Fibroblast of skin of right biceps (primary cell): ENCODE results near the gene PPM1G.
A peak's percentile ranks its signal among the peaks of the same experiment; 100 is the strongest.
"Not testable (repeated sequence)": the region's sequence is repeated elsewhere in the genome, so short reads cannot be mapped to it uniquely, and the experiment has no call there.

ENCODE experiments used
- DNase-seq: peaks from one replicate; pipeline ENCODE4 v3.0.0-alpha.2; 2013

Gene PPM1G

DNA sequence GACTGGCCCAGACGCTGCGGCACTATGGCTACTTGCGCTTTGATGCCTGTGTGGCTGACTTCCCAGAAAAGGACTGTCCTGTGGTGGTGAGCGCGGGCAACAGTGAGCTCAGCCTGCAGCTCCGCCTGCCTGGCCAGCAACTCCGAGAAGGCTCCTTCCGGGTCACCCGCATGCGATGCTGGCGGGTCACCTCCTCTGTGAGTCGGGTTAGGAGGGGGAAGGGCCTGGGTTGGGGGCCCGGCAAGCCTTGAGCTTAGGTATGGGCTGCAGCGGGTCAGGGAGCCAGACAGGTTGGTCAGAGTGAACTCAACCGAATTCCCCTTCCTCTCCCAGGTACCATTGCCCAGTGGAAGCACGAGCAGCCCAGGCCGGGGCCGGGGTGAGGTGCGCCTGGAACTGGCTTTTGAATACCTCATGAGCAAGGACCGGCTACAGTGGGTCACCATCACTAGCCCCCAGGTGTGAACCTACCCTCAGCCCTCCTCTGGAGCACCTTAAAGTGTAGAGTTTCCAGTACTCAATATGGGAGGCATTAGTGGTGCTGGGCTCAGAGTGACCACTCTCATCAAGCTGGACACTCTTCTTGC lies 33.8 kb downstream of the PPM1G start:
- no peak for DNase-seq

DNA sequence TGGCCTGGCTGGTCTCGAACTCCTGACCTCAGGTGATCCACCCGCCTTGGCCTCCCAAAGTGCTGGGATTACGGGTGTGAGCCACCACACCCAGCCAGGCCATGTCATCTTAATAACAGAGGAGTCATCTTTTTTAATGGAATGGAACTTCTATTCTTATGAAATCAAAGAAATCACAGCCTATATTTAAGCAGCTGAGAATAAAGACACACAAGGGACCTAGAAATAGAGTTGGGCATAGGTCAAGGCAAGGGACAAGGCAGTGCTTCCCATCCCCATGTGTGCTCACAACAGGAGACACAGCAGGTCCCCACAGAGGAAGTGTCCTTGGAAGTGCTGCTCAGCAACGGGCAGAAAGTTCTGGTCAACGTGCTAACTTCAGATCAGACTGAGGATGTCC lies 35.8 kb downstream of the PPM1G start:
- no peak for DNase-seq

DNA sequence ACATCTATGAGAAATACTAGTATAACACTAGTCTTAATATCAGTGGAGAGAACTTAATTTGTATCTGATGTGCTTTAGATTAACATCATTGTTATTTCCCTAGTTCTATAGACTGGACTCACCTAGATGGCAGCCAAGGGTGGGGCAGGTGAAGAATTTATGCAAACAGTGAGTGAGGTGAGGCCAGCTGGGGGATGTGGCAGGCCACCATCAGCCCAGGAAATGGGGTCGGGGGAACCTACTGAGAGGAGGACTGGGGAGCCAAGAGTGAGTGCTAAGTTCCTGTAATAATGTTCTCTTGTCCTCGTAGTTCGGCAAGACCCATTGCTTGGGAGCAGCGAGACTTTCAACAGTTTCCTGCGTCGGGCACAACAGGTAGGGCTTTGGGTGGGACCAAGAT lies 36.5 kb downstream of the PPM1G start:
- no peak for DNase-seq

DNA sequence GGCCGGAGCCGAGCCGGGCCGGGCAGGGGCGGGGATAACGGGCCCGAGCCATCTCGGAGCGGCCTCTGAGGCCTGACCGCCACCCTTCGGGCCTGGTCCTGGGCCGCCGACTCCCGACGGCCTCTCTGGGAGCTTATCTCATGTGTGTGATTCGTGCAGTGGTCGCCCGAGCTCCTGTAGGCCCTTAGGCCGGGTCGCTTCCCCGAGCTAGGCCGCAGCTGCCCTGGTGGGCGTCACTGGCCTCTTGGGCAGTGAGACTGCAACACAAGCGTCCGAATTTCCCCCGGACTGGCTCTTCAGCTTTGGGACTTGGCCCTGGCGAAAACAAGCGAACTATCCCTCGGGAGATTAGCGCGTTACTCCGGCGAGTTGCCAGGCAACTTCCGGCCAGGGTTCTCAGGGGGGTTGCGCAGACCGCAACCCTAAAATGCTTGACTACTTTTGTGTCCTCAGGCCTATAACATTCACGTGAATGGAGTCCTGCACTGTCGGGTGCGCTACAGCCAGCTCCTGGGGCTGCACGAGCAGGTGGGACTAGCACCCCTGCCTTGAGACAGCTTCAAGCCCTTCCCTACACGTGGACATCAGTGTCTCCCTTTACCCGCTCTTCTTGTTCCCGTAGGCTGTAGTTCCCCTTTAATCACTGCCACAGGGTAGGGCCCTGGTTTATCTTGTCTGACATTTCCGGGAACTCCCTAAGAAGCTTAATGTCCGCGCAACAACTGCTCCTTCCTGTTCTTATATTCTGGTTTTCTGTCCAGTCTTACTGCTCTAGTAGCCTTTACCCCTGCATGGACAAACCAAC lies 38.4 kb downstream of the PPM1G start:
- peak; percentile 57 for DNase-seq

DNA sequence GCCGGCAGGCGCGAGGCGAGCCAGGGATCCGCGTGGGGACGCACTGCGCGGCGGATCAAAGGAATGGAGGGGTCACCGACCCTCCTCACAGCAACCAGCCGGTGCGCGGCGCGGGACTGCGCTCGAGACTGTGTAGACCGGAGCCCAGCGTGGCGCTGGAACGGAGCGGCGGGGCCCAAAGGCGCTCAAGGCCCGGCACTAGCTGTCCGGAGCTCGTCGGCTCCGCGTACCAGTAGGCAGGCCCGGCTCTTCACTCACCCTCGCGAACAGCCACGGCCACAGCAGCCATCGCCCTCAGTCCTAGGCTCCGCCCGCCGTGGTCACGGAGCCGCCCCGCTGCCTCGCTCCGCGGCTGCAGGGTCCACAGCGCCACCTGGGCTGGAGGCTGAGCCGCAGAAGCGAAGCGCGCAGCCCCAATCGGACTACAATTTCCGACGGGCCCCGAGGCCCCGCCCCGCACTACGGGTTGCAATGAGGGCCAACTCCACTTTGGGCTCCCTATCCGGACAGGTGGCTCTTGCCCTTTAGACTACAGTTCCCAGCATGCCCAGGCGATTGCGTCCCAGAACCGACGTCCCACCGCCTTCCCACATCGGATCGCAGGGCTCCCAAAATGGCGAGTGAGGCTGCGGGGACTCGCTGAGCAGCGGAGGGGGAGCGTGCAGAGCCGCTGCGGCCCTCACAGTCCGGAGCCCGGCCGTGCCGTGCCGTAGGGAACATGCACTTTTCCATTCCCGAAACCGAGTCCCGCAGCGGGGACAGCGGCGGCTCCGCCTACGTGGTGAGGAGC lies 39.2 kb downstream of the PPM1G start, which contains the start of the genes EIF2B4 and SNX17:
Gene EIF2B4 (minus strand): TSS at position 313 of the 790 bp plus-strand sequence. CDS start 24 bp downstream, at position 289.
Gene SNX17 (plus strand): TSS at position 591 of the 790 bp plus-strand sequence. CDS start 128 bp downstream, at position 719.
- DNase-seq: peak; percentile 99

DNA sequence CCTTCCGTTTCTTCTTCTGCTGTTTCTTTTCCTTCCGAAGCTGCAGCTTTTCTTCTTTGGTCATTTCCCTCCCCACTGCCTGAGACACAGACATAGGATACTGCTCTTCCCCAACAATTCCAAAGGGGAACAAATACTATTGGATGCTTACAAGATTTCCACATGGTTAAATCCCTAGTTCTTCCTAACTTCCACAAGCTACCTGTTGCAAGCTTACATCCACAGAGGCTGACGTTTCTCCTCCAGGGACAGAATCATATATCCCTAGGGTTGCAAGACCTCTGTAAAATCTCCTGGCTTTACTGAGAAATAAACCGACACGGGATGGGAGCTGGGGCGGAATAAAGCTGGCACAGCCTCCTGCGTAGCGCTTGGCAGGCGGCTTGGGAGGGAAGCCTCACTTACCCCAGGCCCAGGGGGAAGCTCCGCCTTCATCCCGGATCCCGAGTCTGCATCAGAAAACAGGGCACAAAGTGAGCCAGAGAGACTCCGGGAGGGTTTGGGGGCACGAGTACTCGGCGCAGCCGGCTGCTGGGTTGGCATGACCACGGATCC lies 39.8 kb downstream of the PPM1G start:
- peak; percentile 53 for DNase-seq

DNA sequence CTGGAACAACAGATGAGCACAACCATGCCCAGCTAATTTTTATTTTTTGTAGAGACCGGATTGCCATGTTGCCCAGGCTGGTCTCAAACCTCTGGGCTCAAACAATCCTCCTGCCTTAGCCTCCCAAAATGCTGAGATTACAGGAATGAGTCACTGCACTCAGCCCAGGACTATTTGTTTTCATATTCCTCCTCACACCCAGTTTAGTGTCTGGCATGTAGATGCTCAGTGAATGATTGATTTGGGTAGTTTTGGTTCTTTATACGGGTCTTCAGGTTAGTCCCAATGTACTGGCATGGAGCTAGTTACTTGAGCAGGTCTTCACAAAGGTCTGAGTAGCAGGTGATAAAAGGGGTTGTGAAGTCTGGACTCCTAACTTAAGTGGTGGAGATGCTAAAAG lies 45.5 kb downstream of the PPM1G start:
- no peak for DNase-seq

DNA sequence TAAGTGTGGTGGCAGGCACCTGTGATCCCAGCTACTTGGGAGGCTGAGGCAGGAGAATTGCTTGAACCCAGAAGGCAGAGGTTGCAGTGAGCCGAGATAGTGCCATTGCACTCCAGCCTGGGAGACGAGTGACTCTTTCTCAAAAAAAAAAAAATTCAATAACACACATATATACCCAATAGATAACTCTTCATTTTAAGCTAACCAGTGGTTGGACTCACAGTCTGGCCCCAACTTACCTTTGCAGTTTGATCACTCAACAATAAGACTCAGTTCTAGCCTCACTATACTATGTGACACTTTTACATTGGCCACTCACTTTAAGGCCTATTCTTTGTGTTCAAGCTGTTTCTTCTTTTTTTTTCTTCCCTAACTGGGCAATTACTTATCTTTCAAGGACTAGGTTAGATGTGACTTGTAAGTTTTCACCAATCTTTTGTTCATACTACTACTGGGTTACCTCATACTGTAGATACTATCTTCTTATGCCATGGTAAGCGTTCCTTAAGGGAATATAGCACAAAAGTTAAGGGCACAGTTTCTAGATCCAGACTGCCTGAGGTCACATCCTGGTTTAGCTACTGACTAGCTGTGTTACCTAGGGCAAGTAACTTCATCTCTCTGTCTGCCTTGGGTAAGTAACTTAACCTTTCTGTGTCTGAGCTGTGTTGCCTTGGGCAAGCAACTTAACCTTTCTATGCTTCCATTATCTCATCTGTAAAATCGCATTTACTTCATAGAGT lies 46.5 kb downstream of the PPM1G start:
- DNase-seq: no peak

DNA sequence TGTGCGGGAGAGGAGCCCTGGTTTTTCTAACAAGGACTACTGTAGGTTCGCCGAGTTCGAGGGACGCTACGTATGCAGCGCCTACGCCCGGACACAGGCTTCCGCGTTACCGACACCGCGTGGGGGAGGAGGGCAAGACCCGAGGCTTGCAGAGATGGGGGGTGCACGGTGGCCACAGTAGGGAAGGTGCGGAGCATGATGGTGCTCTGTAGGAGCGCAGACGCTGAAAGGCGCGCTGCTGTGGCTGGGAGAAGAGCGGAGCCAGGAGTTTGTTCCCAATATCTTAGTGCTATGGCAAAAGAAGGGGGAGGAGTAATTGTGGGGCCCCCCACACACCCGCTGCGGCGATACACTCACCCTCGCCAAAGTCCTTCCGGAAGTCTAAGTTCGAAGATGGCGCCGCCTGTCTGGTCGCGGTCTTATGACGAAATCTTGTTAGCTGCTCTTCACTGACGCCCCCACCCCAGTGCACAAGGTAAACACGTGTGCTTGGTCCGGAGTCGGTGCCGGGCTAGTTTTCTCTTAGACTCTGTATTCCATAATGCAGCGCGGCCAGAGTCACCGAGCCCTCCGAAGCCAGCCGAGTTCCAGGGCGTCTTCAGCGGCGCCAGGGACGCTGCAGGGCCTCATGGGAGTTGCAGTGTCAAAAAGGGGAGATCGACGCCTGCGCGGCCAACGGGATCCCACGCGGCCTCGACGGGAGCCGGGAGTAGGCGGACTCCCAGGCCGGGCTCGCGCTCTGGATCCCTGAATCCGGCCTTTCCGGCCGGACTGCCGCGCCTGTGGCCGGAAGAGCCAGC lies 52.8 kb downstream of the PPM1G start, which contains the start of gene GTF3C2:
Gene GTF3C2 (minus strand): TSS at position 383 of the 800 bp plus-strand sequence. CDS start 13,210 bp downstream, outside the sequence.
- DNase-seq: peak; percentile 99

DNA sequence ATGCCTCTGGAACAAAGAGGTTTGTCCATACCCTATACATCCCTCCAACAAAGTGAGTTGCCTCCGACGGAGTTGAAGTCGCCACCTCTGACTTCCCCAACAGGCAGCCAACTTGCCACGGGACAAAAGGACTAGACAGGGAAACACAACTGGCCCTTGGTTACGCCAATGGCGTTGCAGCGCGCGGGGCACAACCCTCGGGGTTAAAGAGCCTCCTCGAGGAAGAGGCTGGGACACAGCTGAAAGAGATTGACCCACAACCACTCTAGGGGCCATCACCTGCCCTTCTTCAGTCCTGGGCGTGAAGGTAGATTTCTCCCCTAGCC lies 53.4 kb downstream of the PPM1G start:
- DNase-seq: peak; percentile 53

DNA sequence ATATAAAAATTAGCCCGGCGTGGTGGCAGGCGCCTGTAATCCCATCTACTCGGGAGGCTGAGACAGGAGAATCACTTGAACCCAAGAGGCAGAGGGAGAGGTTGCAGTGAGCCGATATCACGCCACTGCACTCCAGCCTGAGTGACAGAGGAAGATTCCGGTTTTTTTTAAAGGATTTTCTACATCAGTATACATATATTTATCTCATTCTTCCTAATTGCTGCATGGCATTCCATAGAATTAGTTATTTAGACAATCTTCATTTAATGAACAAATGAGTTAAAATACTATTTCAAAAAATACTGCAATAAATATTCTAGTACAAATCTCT lies 54.8 kb downstream of the PPM1G start:
- DNase-seq: no peak

DNA sequence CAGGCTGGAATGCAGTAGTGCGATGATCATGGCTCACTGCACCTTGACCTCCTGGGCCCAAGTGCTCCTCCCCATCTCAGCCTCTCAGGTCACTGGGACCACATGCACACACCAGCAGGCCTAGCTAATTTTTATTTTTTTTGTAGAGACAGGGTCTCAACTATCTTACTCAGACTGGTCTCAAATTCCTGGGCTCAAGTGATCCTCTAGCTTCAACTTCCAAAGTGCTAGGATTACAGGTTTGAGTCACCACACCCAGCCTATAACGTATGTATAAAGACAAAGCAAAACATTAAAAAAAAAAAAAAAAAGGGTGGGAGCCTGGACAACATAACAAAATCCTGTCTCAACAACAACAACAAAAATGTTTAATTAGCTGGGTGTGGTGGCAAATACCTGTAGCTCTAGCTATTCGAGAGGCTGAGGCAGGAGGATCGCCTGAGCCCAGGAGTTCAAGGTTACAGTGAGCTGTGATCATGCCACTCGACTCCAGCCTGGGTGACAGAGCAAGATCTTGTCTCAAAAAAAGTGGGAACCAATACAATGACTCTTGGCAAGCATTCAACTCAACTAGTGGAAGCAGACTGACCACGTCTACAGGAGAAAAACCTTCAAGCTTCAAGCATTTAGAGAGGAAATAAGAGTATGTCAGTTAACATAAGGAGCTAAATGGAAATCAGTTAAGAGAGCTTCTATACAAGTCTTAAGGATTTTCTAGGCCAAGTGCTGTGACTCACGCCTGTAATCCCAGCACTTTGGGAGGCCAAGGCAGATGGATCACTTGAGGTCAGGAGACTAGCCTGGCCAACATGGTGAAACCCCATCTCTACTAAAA lies 55.4 kb downstream of the PPM1G start:
- DNase-seq: peak; percentile 20

DNA sequence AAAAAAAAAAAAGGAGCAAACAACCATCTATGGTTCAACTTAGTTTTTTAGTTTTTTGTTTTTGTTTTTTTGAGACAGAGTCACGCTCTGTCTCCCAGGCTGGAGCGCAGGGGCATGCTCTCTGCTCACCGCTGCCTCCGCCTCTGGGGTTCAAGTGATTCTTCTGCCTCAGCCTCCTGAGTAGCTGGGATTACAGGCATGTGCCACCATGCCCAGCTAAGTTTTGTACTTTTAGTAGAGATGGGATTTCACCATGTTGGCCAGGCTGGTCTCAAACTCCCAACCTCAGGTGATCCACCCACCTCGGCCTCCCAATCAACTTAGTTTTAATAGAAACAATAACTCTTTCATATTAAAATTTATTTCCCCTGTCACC lies 56.0 kb downstream of the PPM1G start:
- not testable (repeated sequence) for DNase-seq

DNA sequence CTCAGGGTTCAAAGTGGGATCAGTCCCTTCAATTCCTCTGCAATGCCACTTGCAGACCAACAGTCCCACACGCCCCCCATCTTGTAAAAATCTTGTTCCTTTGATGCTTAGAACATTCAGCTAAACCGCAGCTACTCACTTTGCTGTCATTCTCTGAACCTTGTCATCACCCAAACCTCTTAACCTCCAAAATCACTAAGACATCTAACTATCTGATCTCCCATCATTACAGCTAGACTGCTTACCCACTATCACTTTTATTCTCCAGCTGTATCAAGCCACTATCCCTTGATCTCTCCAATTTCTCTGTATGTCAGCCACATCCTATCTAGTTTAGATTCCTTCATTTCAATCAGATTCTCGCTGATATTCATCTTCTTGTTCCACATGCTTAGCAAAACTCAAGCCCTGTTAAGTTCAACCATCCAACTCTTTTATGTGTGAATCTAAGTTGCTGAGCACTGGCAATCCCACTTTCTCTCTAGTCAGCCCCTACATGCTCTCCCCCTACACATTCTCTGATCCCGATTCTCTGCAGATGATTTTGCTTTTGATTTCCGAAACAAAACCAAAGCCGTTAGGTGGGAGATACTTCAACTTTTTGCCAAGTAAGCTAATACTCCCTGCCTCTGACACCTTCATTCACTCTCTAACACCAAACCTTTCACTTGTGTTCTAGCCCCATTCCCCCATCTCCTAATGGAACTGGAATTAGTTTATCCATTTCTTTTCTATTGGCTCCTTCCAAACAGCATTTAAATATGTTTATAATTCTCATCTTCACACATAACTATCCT lies 57.4 kb downstream of the PPM1G start:
- DNase-seq: no peak

DNA sequence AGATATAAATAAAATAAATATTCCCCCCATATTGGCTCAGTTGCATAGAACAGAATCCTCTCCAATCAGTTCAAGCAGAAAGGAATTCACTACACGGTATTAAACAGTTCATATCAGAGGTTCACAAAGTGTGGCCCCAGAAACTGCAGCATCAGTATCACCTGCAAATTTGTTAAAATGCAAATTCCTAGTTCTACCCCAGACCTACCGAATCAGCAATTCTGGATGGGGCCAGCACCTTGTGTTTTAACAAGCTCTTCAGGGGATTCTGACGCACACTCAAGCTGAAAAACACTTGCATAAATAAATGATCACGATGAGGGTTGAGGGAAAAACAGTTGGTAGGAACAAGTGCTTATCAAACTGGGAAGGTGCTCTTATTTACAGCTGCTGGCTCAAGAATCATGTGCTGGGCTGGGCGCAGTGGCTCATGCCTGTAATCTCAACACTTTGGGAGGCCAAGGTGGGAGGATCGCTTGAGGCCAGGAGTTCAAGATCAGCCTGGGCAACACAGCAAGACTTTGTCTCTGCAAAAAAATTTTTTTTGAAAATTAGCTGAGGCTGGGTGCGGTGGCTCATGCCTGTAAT lies 59.2 kb downstream of the PPM1G start:
- DNase-seq: no peak

DNA sequence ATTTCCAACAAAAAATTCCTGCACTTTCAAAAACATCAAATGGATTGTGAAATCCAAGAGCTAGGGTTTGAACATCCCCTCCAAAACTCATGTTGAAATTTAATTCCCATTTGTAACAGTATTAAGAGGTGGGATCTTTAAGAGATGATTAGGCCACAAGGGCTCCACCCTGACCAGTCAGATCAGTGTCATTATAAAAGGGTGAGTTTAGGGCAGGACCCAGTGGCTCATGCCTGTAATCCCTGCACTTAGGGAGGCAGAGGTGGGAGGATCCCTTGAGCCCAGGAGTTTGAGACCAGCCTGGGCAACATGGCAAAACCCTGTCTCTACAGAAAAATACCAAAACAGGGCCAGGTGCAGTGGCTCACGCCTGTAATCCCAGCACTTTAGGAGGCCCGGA lies 61.8 kb downstream of the PPM1G start:
- DNase-seq: no peak

DNA sequence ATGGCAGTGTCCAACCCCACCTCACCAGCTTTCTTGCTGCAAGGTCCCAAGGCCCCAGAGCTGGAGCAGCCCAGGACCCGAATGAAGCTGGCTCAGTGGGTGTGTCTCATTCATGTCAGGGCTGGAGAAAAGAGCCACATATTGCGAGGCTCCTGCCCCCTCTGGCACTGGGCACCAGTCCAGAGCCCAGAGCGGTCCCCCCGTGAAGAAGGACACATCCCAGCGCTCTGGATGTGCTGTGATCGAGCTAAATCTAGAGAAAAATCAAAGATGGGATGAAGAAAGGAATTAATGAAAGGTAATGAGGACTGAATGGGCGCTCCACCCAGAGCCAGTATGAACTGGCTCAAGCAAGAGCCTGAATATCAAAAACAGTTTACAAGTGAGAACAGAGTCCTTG lies 73.2 kb downstream of the PPM1G start:
- no peak for DNase-seq

DNA sequence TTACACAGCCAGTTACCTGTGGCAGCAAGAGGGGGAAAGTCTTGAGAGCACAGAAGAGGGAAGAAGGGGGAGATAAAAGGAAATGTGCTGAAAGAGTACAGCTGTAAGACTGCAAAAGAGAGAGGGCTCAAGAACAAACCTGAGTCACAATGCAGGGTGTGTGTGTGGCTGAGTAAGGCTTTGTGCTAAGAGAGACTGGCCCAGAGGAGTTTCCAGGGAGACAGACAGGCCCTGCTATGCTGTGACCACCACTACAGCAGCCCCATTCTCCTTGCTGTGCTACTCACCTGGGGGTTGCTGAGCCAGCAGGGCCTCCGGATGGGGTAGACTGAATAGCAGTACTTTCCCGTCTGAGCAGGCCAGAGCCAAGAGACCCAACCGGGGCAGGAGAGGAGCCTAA lies 74.1 kb downstream of the PPM1G start:
- no peak for DNase-seq
